Measurements from ENCODE around the gene OR13H1.

DNA sequence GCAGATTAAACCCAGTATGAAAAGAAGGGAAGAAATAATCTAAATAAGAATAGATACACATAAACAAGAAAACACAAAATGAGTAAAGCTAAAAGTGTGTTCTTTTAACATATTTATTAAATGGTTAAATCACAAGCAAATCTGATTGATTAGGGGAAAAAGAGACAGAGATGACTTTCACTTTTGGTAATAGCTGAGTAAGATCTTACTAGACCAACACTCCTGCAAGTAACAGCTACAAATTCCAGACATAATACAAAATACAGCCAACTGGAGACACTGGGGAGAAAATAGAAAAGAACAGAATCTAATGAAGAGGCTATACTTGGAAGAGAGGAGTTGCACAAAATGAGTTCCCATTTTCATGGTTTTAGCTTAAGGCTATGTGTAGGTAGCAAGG lies 33.5 kb downstream of the OR13H1 start:
- no peak for TF ChIP-seq CTCF (IDR thresholded peaks at IDR 0.05; ENCODE audit: insufficient read depth, low read length, poor library complexity, severe bottlenecking)
- TF ChIP-seq EZH2phosphoT487 (conservative IDR thresholded peaks at IDR 0.05; ENCODE audit: low read length): no peak
